Muscle layer of duodenum (tissue), 2 donors: ENCODE data around the gene TET1.
A peak's percentile ranks its signal among the peaks of the same experiment; 100 is the strongest.
"Not testable (repeated sequence)": the region's sequence is repeated elsewhere in the genome, so short reads cannot be mapped to it uniquely, and the experiment has no call there.

ENCODE experiments used
- H3K27ac ChIP-seq: one replicate; pipeline ENCODE4 v1.7.0; 2013; ENCODE audit warnings: mild to moderate bottlenecking, low read length
- H3K27me3 ChIP-seq: one replicate; pipeline ENCODE4 v1.7.0; 2013; ENCODE audit warnings: low read depth, mild to moderate bottlenecking, control low read depth, low read length
- H3K36me3 ChIP-seq, 2 donors: one replicate each; pipeline ENCODE4 v1.7.0; 2013; ENCODE audit warnings: low read length in 2 of 2, control low read depth in 1 of 2, mild to moderate bottlenecking in 1 of 2; ENCODE audit not compliant: insufficient read depth in 2 of 2, control insufficient read depth in 1 of 2
- H3K4me1 ChIP-seq, 2 donors: one replicate each; pipeline ENCODE4 v1.7.0; 2013; ENCODE audit warnings: low read length in 2 of 2, mild to moderate bottlenecking in 2 of 2, control low read depth in 1 of 2, moderate library complexity in 1 of 2; ENCODE audit not compliant: insufficient read depth in 2 of 2, control insufficient read depth in 1 of 2
- H3K4me3 ChIP-seq, 2 donors: one replicate each; pipeline ENCODE4 v1.7.0; 2013; ENCODE audit warnings: low read length in 2 of 2, low read depth in 1 of 2, mild to moderate bottlenecking in 1 of 2
- H3K9me3 ChIP-seq, 2 donors: one replicate each; pipeline ENCODE4 v1.7.0; 2013; ENCODE audit warnings: low read length in 2 of 2, control low read depth in 1 of 2, mild to moderate bottlenecking in 1 of 2; ENCODE audit not compliant: control insufficient read depth in 1 of 2
- donor health status: healthy.

TET1 gene

DNA sequence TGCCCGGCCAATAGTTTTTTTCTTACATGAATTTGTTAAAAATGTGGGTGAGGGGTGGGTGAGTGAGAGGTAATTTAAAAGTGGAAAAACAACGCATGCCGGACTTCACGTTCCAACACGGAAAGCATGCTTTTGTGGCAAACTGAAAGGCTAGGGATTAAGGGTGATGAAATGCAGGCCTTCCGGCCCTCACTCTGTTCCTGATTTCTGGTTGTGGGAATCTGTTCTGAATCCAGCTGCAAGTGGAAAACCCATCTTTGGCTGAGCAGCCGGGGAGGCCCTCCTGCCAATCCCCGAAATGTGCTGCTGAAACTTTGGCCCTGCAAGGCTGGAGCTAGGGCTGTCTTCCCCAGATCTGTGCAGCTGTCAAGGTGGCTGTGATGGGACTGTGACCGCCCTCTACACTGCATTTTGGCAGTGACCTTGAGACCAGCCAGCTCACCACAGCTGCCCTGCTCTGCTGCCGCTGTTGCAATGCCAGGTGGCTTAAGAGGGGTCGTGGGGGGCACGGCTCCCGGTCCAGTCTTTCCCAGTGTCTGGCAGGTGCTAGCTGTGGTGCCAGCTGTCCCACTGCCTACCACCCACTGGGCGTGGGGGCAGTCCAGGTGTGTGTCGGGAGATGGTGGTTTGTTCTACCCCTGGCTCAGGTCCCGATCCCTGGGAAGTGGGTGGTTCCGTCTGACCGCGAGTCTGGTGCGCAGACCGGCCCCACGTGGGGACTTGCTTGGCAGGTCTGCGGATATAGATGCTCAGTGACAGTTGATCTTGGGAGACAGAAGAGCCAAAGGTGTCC, 39.0 kb downstream of the TET1 start:
- Histone ChIP-seq H3K27ac (peak overlapping the region; percentile 57), H3K36me3 (no peaks in the 10 kb centered on the region), H3K9me3 (no peaks in the 10 kb centered on the region), H3K27me3 (no peaks in the 10 kb centered on the region), H3K4me1 (peaks cover 13 to 23% of the 10 kb centered on the region in 2 donors), H3K4me3 (peak overlapping the region; percentile 72 to 77)

DNA sequence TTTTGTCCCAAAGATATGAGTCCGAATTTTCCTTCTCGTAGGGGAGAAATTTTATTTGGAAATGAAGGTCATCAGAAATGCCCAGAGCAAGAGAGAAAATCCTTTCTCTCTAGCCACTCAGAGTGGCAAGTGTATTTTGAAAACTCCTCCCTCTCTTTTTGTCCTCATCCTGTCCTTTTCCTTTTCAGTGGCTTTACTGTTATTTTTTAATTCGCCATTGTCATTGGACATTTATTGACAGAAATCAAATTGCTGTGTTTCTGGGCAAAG, 39.6 kb downstream of the TET1 start:
- H3K27ac ChIP-seq = peak overlapping the region; percentile 57
- no peaks in the 10 kb centered on the region for H3K36me3 ChIP-seq
- peak overlapping the region; percentile 72 to 77 for H3K4me3 ChIP-seq
- H3K4me1 ChIP-seq = peaks cover 13 to 21% of the 10 kb centered on the region in 2 donors
- no peaks in the 10 kb centered on the region for H3K9me3 ChIP-seq
- no peaks in the 10 kb centered on the region for H3K27me3 ChIP-seq

DNA sequence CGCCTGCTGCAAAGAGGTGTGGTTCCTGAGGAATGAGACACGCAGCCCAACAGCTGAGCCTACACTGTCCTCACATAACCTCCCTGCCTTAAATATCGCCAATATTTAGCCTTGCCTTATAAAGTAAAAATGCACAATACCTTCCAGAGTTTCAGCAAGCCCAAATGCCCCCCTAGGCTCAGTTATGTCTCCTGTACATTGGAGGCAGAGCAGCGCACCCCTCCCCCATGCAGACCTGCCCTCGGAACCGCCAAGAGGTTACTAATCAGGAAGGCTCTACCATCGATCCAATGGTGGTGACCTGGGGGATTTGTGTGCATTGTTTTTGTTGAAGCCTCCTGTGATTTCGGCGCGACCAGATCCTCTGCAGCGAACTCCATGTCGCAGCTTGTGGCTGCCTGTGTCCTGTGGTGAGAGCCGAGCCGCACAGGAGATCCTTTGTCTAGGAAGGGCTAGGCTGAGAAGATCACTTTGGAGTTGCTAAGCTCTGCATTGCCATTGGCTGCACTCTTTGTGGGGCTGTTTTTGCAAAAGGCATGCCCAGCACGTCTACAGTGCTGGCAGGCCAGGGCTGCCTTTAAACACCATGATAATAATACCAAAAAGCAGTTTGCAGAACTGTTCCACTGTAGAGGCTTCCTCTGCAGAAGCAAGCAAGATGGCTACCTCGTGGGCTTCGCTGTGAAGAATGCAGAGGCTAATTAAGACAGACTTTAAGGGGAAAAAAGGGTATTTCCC, 40.1 kb downstream of the TET1 start:
- H3K4me3 ChIP-seq = peak overlapping the region; percentile 72 to 77
- H3K27ac ChIP-seq = peak overlapping the region; percentile 57
- H3K9me3 ChIP-seq = no peaks in the 10 kb centered on the region
- peaks cover 13 to 21% of the 10 kb centered on the region in 2 donors for H3K4me1 ChIP-seq
- H3K36me3 ChIP-seq = no peaks in the 10 kb centered on the region
- H3K27me3 ChIP-seq = no peaks in the 10 kb centered on the region

DNA sequence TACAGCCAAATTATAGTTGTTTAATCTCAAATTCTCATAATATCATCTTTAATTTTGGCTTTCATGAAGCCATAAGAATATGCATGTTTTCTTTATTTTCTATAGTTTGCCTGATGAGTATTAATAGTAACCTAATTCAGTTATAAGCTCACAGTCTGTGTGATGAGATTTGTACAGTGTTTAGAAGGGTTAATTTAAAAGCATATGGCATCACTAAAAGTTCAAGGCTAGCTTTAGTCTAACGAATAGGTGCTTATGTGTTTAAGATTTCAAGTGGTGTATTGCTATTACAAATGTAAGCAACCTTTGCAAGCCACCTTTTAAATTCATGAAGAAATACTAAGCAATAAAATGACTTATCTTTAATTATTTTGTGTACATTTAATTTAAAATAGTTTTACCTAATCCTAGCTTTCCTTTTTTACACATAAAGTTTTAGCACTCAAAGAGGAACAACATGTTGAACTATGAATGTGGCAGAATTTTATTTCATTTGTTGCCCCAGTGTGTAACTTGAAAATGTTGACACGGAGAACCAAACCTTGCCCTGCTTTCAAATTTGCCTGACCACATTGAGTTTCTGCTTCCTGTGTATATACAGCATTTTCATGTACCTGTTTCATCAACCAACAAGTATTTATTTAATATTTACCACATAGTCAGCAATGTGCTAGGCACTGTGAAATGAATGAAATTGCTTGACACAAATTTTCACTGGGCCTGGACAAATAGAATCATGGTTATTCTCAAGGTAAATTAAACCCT, 41.5 kb downstream of the TET1 start:
- Histone ChIP-seq H3K4me3 (peak overlapping the region; percentile 10 to 72), H3K9me3 (no peaks in the 10 kb centered on the region), H3K27ac (no peak overlapping the region), H3K36me3 (no peaks in the 10 kb centered on the region), H3K27me3 (no peaks in the 10 kb centered on the region), H3K4me1 (peaks cover 13 to 27% of the 10 kb centered on the region in 2 donors)

DNA sequence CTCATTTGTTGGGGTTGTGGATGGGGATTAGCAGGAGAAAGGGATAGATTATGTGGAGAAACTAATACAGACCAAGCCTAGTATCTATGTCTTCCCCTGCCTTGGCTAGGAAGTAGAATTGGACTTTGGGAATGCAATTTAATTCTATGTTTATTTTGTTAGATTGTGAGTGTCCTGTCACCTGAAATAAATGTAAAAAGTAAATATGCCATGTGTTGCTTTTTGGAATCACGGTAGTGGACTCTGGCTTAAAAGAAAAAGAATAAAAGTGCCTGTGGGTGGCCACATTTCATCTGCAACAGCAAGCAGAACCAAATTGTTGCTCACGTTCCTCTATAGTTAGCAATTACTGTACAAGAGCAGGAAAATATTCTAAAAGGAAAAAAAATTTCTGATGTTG, 42.3 kb downstream of the TET1 start:
- peak overlapping the region in 1 of 2 donors; percentile 10 for H3K4me3 ChIP-seq
- no peaks in the 10 kb centered on the region for H3K36me3 ChIP-seq
- H3K4me1 ChIP-seq = peaks cover 13 to 30% of the 10 kb centered on the region in 2 donors
- H3K9me3 ChIP-seq = no peaks in the 10 kb centered on the region
- no peaks in the 10 kb centered on the region for H3K27me3 ChIP-seq
- H3K27ac ChIP-seq = no peak overlapping the region

DNA sequence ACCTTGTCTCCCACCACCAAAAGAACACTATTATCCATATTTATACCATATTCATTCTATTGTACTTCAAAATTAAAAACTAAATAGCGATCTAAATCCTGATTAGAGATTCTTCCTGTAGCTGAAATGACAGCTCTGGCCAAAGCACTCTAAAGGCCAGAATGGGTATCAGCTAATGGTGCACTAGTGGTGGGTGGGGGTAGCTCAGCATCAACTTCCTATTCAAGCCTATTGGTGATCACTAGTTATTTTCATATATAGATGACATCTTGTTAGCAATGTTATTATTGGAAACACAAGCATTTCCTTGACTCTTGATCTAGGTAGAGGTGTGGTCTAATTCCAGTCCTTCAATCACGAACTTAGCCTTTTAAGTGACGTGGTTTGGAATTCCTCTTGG, 43.6 kb downstream of the TET1 start:
- H3K27me3 ChIP-seq = no peaks in the 10 kb centered on the region
- H3K9me3 ChIP-seq = no peaks in the 10 kb centered on the region
- peaks cover 13 to 30% of the 10 kb centered on the region in 2 donors for H3K4me1 ChIP-seq
- H3K4me3 ChIP-seq = no peak overlapping the region
- no peaks in the 10 kb centered on the region for H3K36me3 ChIP-seq
- H3K27ac ChIP-seq = no peak overlapping the region

DNA sequence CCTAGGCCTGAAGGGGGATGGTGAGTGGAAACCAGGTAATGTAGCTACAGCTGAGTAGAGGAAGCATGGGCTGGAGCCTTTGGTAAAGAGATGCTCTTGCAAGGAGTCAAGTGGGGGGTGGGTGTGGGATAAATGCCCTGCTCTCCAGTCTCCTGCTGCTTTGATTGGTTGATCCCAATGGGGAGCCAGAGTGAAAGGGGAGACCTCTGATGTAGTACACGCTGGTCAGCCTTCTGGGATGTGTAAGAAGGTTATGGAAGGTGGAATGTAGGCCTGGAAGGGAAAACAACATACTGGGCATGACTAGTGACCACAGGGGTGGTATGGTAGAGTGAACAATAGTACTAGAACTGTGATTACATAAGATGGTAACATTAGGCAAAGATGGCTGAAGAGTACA, 44.3 kb downstream of the TET1 start:
- no peaks in the 10 kb centered on the region for H3K27me3 ChIP-seq
- H3K36me3 ChIP-seq = no peaks in the 10 kb centered on the region
- H3K4me3 ChIP-seq = no peak overlapping the region
- no peak overlapping the region for H3K27ac ChIP-seq
- peaks cover 13 to 25% of the 10 kb centered on the region in 2 donors for H3K4me1 ChIP-seq
- H3K9me3 ChIP-seq = no peaks in the 10 kb centered on the region

DNA sequence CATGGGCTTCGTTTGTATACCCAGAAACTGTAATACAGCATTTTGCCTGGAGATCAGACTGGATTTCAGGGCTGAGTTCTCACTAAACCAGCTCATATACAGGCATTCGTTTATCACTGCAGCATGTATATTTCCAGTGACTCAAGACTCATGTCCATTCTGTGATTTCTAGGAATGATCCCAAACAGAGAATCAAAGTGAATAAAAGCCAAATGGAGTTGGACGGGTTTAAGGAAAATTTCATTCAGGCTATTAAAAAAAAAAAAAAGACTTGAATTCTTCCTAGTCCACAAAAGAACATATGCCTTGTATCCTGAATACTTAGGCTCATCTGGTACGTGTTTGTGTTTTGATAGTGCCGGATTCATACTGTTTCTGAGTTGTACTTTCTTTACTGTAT, 46.8 kb downstream of the TET1 start:
- Histone ChIP-seq H3K27ac (no peak overlapping the region), H3K9me3 (no peaks in the 10 kb centered on the region), H3K4me3 (no peak overlapping the region), H3K36me3 (no peaks in the 10 kb centered on the region), H3K27me3 (no peaks in the 10 kb centered on the region), H3K4me1 (peaks cover 5 to 10% of the 10 kb centered on the region in 2 donors)

DNA sequence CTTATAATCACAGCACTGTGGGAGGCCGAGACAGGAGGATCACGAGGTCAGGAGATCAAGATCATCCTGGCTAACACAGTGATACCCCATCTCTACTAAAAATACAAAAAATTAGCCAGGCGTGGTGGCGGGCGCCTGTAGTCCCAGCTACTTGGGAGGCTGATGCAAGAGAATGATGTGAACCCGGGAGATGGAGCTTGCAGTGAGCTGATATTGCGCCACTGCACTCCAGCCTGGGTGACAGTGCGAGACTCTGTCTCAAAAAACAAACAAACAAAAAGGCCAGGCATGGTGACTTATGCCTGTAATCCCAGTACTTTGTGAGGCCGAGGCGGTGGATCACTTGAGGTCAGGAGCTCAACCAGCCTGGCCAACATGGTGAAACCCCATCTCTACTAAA, 49.9 kb downstream of the TET1 start:
- H3K4me1 ChIP-seq, H3K36me3 ChIP-seq, H3K9me3 ChIP-seq, H3K27me3 ChIP-seq, H3K27ac ChIP-seq, H3K4me3 ChIP-seq: not testable (repeated sequence)

DNA sequence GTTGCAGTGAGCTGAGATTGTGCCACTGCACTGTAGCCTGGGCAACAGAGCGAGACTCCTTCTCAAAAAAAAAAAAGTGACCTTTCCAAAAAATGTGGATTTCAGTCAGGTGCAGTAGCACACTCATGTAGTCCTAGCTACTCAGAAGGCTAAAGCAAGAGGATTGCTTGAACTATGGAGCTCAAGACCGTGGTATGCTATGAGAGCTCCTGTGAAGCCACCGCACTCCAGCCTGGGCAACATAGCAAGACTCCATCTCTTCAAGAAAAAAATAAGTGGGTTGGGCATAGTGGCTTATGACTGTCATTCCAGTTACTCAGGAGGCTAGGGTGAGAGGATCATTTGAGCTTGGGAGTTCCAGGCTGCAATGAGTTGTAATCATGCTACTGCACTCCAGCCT, 51.1 kb downstream of the TET1 start:
- Histone ChIP-seq H3K4me1 (peaks cover 0 to 7% of the 10 kb centered on the region in 2 donors), H3K4me3 (no peak overlapping the region), H3K27ac (no peak overlapping the region), H3K36me3 (no peaks in the 10 kb centered on the region), H3K27me3 (no peaks in the 10 kb centered on the region), H3K9me3 (no peaks in the 10 kb centered on the region)

DNA sequence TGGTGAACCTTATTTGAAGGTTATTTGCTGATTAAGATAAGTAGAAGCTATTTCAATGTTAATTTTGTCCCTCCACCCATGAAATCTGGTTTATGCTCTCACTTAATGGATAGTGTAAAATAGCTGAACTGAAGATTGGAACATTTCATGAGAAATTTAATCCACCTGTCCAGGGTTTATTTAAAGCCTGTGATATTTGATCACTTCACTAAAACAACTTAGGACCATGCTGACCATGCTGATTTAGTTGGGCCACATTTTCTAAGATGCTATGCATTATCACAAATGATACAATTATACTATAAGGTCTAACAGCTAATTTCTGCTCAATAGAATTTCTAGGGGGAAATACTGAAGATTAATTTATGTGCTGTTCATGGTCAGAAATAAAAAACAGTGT, 53.8 kb downstream of the TET1 start:
- H3K4me3 ChIP-seq, H3K27me3 ChIP-seq, H3K9me3 ChIP-seq, H3K27ac ChIP-seq, H3K36me3 ChIP-seq, H3K4me1 ChIP-seq: not testable (repeated sequence)
